GM23338 (cell line): ENCODE results near the gene SULT1B1. TPM values are rescaled to one million over a fixed set of nuclear protein-coding genes. Genes with fewer than 3 reads are reported as not detected.

Source experiments
- ATAC-seq: fragments of 200-7000 bp; cut with Tn5 transposase; 3 replicates; pipeline ENCODE4 v1.9.1; 2020
- DNase-seq: peaks from one replicate; pipeline ENCODE4 v3.0.0-alpha.2; 2015; ENCODE audit warnings: low spot score
- H2AFZ ChIP-seq: fragments of 200-600 bp; sonication (generic); 2 replicates; pipeline ENCODE4 v1.8.0; 2016; ENCODE audit warnings: antibody characterized with exemption, mild to moderate bottlenecking, moderate library complexity
- H3F3A ChIP-seq: fragments of 200-600 bp; sonication (generic); replicated peaks from 2 replicates; pipeline ENCODE4 v1.8.0; 2017; ENCODE audit warnings: antibody characterized with exemption, mixed run types, low read depth
- H3K27ac ChIP-seq: fragments of 200-600 bp; sonication (generic); 2 replicates; pipeline ENCODE4 v1.6.1; 2016; ENCODE audit warnings: low read depth
- H3K27me3 ChIP-seq: fragments of 200-600 bp; sonication (generic); 2 replicates; pipeline ENCODE4 v1.8.0; 2016; ENCODE audit warnings: mild to moderate bottlenecking, mixed run types, moderate library complexity; ENCODE audit not compliant: insufficient read depth
- H3K36me3 ChIP-seq: fragments of 200-600 bp; sonication (generic); 2 replicates; pipeline ENCODE4 v1.8.0; 2016; ENCODE audit warnings: mild to moderate bottlenecking; ENCODE audit not compliant: insufficient read depth
- H3K4me1 ChIP-seq: fragments of 200-600 bp; sonication (generic); 2 replicates; pipeline ENCODE4 v1.8.0; 2016; ENCODE audit warnings: mild to moderate bottlenecking, moderate library complexity; ENCODE audit not compliant: insufficient read depth
- H3K4me2 ChIP-seq: fragments of 200-600 bp; sonication (generic); 2 replicates; pipeline ENCODE4 v1.7.1; 2017; ENCODE audit warnings: mixed run types
- H3K4me3 ChIP-seq: fragments of 200-600 bp; sonication (generic); 2 replicates; pipeline ENCODE4 v1.6.1; 2016; ENCODE audit warnings: mixed run types
- H3K79me2 ChIP-seq: fragments of 200-600 bp; sonication (generic); replicated peaks from 2 replicates; pipeline ENCODE4 v1.8.0; 2017; ENCODE audit warnings: mild to moderate bottlenecking; ENCODE audit not compliant: insufficient read depth
- H3K9me2 ChIP-seq: fragments of 200-600 bp; sonication (generic); 2 replicates; pipeline ENCODE4 v1.8.0; 2017; ENCODE audit not compliant: insufficient read depth
- H4K20me1 ChIP-seq: fragments of 200-600 bp; sonication (generic); replicated peaks from 2 replicates; pipeline ENCODE4 v1.8.0; 2017; ENCODE audit warnings: mild to moderate bottlenecking; ENCODE audit not compliant: insufficient read depth
- H3K27ac Mint-ChIP-seq: 2 replicates; pipeline ENCODE4 v1.8.0; 2020; ENCODE audit warnings: inconsistent platforms, mild to moderate bottlenecking, moderate library complexity, mixed read lengths
- H3K27me3 Mint-ChIP-seq: 3 replicates; pipeline ENCODE4 v1.8.0; 2022; ENCODE audit warnings: low read depth, mild to moderate bottlenecking, moderate library complexity, mixed read lengths, inconsistent platforms; ENCODE audit not compliant: insufficient read depth, poor library complexity
- H3K36me3 Mint-ChIP-seq: 3 replicates; pipeline ENCODE4 v1.8.0; 2021; ENCODE audit warnings: low read depth, mild to moderate bottlenecking, inconsistent platforms, moderate library complexity, mixed read lengths
- H3K4me1 Mint-ChIP-seq: 3 replicates; pipeline ENCODE4 v1.8.0; 2020; ENCODE audit warnings: mild to moderate bottlenecking, inconsistent platforms, mixed read lengths
- H3K4me3 Mint-ChIP-seq: 3 replicates; pipeline ENCODE4 v1.8.0; 2021; ENCODE audit warnings: moderate library complexity, mild to moderate bottlenecking, inconsistent platforms, mixed read lengths
- H3K9me3 Mint-ChIP-seq: 3 replicates; pipeline ENCODE4 v1.8.0; 2020; ENCODE audit warnings: moderate library complexity, mild to moderate bottlenecking, inconsistent platforms, mixed read lengths
- CREB1 ChIP-seq: fragments of 250-450 bp; sonication (Bioruptor Pico); IDR thresholded peaks from 2 replicates; pipeline ENCODE4 v1.5.0; 2020; ENCODE audit warnings: low read depth, mild to moderate bottlenecking, moderate library complexity
- CTCF ChIP-seq, 2 experiments: fragments of 200-600 bp in 1 of 2; sonication (generic) in 1 of 2; conservative IDR thresholded peaks; 2 replicates each; pipeline versions ENCODE4 v1.5.1 to v1.6.1; 2016 to 2017; ENCODE audit warnings: antibody characterized with exemption in 2 of 2, low read depth in 2 of 2, mild to moderate bottlenecking in 2 of 2, moderate library complexity in 1 of 2
- EZH2 ChIP-seq: fragments of 200-600 bp; sonication (generic); IDR thresholded peaks from one replicate; pipeline ENCODE4 v1.8.0; 2017; ENCODE audit warnings: antibody characterized with exemption, mild to moderate bottlenecking, low read depth; ENCODE audit not compliant: unreplicated experiment
- EZH2phosphoT487 ChIP-seq: fragments of 200-600 bp; sonication (generic); IDR thresholded peaks from one replicate; pipeline ENCODE4 v1.8.1; 2018; ENCODE audit warnings: antibody characterized with exemption; ENCODE audit not compliant: unreplicated experiment
- JUNB ChIP-seq: IDR thresholded peaks from one replicate; pipeline ENCODE4 v1.6.1; 2016; ENCODE audit warnings: antibody characterized with exemption; ENCODE audit not compliant: unreplicated experiment
- NANOG ChIP-seq: IDR thresholded peaks from 2 replicates; pipeline ENCODE4 v1.6.1; 2016; ENCODE audit warnings: antibody characterized with exemption, borderline replicate concordance
- POLR2AphosphoS5 ChIP-seq: IDR thresholded peaks from 2 replicates; pipeline ENCODE4 v1.6.1; 2016; ENCODE audit warnings: antibody characterized with exemption, low read depth
- STAT1 ChIP-seq: IDR thresholded peaks from one replicate; pipeline ENCODE4 v1.6.1; 2016; ENCODE audit warnings: antibody characterized with exemption; ENCODE audit not compliant: unreplicated experiment
- ZNF114 ChIP-seq: fragments of 250-450 bp; sonication (Bioruptor Pico); IDR thresholded peaks from 2 replicates; pipeline ENCODE4 v1.5.0; 2020; ENCODE audit warnings: mild to moderate bottlenecking, moderate library complexity
- ZNF331 ChIP-seq: fragments of 250-450 bp; sonication (Bioruptor Pico); IDR thresholded peaks from 2 replicates; pipeline ENCODE4 v1.5.0; 2020; ENCODE audit warnings: low read depth, mild to moderate bottlenecking, moderate library complexity
- polyA plus RNA-seq: library from polyadenylated mRNA; unstranded; fragments of >200 nt; fragmentation: Nextera tagmentation; extraction: Ambion mirVana; gene quantifications from 2 replicates; pipeline ENCODE4 v1.2.1, GENCODE V29; 2016
- total RNA-seq: library from RNA; depleted of rRNA; stranded (reverse); fragments of >200 nt; shearing (Covaris generic); gene quantifications from 2 replicates; pipeline ENCODE4 v1.2.3, GENCODE V29; 2014
- TF ChIP-seq, protein P1 (sequence below): IDR thresholded peaks from 2 replicates; pipeline ENCODE4 v1.6.1; 2016; ENCODE audit warnings: antibody characterized with exemption
- TF ChIP-seq, protein P2 (sequence below): IDR thresholded peaks from one replicate; pipeline ENCODE4 v1.6.1; 2018; ENCODE audit warnings: antibody characterized with exemption; ENCODE audit not compliant: unreplicated experiment
- TF ChIP-seq, protein P3 (sequence below): fragments of 250-450 bp; sonication (Bioruptor Pico); IDR thresholded peaks from 2 replicates; pipeline ENCODE4 v1.5.0; 2020; ENCODE audit warnings: mild to moderate bottlenecking, moderate library complexity

Gene SULT1B1
- total and polyA plus RNA-seq, 2 experiments from 2014 or later, result not detected

DNA sequence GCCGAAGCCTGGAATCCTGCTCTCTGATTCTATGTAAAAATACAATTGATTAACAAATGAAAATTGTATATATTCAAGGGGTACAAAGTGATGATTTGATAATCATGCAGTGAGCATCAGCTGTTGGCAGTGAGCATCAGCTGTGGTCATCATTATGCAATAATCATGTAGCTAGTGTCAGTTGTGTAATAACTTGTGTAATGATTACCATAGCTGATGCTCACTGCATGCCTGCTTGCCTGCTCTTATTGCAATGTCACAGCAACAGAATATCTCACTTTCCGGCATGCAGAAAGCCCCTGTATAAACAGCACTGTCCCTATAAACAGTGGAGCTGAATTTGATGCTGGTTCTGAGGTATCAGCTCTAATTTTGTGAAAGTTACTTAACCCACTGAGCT lies 46.8 kb downstream of the SULT1B1 start:
- Mint-ChIP-seq H3K9me3 (peaks cover 18% of the 10 kb centered on the region), H3K27ac (no peak overlapping the region), H3K36me3 (peaks cover 9% of the 10 kb centered on the region), H3K4me1 (peaks cover 6% of the 10 kb centered on the region), H3K27me3 (no peaks in the 10 kb centered on the region), H3K4me3 (no peak overlapping the region)
- no peak for ATAC-seq
- Histone ChIP-seq H2AFZ (no peak overlapping the region), H3K27ac (no peak overlapping the region), H3K36me3 (no peaks in the 10 kb centered on the region; the same call in 1 of the 2 replicates), H3K79me2 (no peaks in the 10 kb centered on the region), H3K27me3 (no peaks in the 10 kb centered on the region), H3K4me3 (no peak overlapping the region), H3F3A (no peaks in the 10 kb centered on the region), H4K20me1 (no peaks in the 10 kb centered on the region), H3K4me1 (peaks cover 11% of the 10 kb centered on the region; the same call in 1 of the 2 replicates), H3K9me2 (0 out of 2 replicates have a peak, but pooled peaks cover 6% of the 10 kb centered on the region), H3K4me2 (no peak overlapping the region)
- no peak for DNase-seq
- TF ChIP-seq EZH2phosphoT487 (no peak), ZNF331 (no peak), ZNF114 (CRISPR knock-in tag) (no peak), JUNB (no peak), NANOG (no peak), POLR2AphosphoS5 (no peak), CTCF (conservative IDR thresholded peaks at IDR 0.05; ENCODE audit: low read depth in 2 of 2) (no peak), STAT1 (no peak), EZH2 (no peak), CREB1 (CRISPR knock-in tag) (no peak)
- TF ChIP-seq, protein P1, sequence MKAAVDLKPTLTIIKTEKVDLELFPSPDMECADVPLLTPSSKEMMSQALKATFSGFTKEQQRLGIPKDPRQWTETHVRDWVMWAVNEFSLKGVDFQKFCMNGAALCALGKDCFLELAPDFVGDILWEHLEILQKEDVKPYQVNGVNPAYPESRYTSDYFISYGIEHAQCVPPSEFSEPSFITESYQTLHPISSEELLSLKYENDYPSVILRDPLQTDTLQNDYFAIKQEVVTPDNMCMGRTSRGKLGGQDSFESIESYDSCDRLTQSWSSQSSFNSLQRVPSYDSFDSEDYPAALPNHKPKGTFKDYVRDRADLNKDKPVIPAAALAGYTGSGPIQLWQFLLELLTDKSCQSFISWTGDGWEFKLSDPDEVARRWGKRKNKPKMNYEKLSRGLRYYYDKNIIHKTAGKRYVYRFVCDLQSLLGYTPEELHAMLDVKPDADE, result no peak
- TF ChIP-seq, protein P2, sequence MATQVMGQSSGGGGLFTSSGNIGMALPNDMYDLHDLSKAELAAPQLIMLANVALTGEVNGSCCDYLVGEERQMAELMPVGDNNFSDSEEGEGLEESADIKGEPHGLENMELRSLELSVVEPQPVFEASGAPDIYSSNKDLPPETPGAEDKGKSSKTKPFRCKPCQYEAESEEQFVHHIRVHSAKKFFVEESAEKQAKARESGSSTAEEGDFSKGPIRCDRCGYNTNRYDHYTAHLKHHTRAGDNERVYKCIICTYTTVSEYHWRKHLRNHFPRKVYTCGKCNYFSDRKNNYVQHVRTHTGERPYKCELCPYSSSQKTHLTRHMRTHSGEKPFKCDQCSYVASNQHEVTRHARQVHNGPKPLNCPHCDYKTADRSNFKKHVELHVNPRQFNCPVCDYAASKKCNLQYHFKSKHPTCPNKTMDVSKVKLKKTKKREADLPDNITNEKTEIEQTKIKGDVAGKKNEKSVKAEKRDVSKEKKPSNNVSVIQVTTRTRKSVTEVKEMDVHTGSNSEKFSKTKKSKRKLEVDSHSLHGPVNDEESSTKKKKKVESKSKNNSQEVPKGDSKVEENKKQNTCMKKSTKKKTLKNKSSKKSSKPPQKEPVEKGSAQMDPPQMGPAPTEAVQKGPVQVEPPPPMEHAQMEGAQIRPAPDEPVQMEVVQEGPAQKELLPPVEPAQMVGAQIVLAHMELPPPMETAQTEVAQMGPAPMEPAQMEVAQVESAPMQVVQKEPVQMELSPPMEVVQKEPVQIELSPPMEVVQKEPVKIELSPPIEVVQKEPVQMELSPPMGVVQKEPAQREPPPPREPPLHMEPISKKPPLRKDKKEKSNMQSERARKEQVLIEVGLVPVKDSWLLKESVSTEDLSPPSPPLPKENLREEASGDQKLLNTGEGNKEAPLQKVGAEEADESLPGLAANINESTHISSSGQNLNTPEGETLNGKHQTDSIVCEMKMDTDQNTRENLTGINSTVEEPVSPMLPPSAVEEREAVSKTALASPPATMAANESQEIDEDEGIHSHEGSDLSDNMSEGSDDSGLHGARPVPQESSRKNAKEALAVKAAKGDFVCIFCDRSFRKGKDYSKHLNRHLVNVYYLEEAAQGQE, result no peak
- TF ChIP-seq, protein P3, sequence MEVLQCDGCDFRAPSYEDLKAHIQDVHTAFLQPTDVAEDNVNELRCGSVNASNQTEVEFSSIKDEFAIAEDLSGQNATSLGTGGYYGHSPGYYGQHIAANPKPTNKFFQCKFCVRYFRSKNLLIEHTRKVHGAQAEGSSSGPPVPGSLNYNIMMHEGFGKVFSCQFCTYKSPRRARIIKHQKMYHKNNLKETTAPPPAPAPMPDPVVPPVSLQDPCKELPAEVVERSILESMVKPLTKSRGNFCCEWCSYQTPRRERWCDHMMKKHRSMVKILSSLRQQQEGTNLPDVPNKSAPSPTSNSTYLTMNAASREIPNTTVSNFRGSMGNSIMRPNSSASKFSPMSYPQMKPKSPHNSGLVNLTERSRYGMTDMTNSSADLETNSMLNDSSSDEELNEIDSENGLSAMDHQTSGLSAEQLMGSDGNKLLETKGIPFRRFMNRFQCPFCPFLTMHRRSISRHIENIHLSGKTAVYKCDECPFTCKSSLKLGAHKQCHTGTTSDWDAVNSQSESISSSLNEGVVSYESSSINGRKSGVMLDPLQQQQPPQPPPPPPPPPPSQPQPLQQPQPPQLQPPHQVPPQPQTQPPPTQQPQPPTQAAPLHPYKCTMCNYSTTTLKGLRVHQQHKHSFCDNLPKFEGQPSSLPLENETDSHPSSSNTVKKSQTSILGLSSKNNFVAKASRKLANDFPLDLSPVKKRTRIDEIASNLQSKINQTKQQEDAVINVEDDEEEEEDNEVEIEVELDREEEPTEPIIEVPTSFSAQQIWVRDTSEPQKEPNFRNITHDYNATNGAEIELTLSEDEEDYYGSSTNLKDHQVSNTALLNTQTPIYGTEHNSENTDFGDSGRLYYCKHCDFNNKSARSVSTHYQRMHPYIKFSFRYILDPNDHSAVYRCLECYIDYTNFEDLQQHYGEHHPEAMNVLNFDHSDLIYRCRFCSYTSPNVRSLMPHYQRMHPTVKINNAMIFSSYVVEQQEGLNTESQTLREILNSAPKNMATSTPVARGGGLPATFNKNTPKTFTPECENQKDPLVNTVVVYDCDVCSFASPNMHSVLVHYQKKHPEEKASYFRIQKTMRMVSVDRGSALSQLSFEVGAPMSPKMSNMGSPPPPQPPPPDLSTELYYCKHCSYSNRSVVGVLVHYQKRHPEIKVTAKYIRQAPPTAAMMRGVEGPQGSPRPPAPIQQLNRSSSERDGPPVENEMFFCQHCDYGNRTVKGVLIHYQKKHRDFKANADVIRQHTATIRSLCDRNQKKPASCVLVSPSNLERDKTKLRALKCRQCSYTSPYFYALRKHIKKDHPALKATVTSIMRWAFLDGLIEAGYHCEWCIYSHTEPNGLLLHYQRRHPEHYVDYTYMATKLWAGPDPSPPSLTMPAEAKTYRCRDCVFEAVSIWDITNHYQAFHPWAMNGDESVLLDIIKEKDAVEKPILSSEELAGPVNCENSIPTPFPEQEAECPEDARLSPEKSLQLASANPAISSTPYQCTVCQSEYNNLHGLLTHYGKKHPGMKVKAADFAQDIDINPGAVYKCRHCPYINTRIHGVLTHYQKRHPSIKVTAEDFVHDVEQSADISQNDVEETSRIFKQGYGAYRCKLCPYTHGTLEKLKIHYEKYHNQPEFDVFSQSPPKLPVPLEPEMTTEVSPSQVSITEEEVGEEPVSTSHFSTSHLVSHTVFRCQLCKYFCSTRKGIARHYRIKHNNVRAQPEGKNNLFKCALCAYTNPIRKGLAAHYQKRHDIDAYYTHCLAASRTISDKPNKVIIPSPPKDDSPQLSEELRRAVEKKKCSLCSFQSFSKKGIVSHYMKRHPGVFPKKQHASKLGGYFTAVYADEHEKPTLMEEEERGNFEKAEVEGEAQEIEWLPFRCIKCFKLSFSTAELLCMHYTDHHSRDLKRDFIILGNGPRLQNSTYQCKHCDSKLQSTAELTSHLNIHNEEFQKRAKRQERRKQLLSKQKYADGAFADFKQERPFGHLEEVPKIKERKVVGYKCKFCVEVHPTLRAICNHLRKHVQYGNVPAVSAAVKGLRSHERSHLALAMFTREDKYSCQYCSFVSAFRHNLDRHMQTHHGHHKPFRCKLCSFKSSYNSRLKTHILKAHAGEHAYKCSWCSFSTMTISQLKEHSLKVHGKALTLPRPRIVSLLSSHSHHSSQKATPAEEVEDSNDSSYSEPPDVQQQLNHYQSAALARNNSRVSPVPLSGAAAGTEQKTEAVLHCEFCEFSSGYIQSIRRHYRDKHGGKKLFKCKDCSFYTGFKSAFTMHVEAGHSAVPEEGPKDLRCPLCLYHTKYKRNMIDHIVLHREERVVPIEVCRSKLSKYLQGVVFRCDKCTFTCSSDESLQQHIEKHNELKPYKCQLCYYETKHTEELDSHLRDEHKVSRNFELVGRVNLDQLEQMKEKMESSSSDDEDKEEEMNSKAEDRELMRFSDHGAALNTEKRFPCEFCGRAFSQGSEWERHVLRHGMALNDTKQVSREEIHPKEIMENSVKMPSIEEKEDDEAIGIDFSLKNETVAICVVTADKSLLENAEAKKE (CRISPR knock-in tag), result no peak
